Peyer's patch (tissue), 4 donors: ENCODE results near the gene UTP20.
"Not testable (repeated sequence)": the region's sequence is repeated elsewhere in the genome, so short reads cannot be mapped to it uniquely, and the experiment has no call there.

Experiments used
- POLR2A ChIP-seq, 2 donors: fragments of 450-650 bp; IDR thresholded peaks; one replicate each; pipeline ENCODE4 v1.5.1; 2017; ENCODE audit warnings: antibody characterized with exemption in 2 of 2, mild to moderate bottlenecking in 2 of 2, moderate library complexity in 2 of 2
- TF ChIP-seq, protein P1 (sequence below), 6 experiments: fragments of 450-650 bp in 4 of 6; fragments of 200-600 bp in 2 of 6; sonication (generic) in 1 of 6; IDR thresholded peaks; one replicate each; pipeline ENCODE4 v1.5.1; 2017 to 2019; ENCODE audit warnings: antibody characterized with exemption in 6 of 6, mild to moderate bottlenecking in 3 of 6, moderate library complexity in 1 of 6

DNA sequence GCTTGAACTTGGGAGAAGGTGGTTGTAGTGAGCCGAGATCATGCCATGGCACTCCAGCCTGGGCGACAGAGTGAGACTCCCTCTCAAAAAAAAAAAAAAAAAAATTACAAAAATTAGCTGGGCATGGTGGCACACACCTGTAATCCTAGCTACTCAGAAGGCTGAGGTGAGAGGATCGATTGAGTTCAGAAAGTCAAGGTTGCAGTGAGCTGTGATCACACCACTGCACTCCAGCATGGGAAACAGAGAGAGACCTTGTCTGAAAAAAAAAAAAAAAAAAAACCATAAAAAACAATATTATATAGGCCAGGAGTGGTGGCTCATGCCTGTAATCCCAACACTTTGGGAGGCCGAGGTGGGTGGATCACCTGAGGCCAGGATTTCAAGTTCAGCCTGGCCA lies 142.2 kb downstream of the UTP20 start:
- TF ChIP-seq, protein P1, sequence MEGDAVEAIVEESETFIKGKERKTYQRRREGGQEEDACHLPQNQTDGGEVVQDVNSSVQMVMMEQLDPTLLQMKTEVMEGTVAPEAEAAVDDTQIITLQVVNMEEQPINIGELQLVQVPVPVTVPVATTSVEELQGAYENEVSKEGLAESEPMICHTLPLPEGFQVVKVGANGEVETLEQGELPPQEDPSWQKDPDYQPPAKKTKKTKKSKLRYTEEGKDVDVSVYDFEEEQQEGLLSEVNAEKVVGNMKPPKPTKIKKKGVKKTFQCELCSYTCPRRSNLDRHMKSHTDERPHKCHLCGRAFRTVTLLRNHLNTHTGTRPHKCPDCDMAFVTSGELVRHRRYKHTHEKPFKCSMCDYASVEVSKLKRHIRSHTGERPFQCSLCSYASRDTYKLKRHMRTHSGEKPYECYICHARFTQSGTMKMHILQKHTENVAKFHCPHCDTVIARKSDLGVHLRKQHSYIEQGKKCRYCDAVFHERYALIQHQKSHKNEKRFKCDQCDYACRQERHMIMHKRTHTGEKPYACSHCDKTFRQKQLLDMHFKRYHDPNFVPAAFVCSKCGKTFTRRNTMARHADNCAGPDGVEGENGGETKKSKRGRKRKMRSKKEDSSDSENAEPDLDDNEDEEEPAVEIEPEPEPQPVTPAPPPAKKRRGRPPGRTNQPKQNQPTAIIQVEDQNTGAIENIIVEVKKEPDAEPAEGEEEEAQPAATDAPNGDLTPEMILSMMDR (IDR thresholded peaks at IDR 0.05): not testable (repeated sequence)
- not testable (repeated sequence) for TF ChIP-seq POLR2A (IDR thresholded peaks at IDR 0.05)
